ENCODE results near the gene MBD5.

MBD5 gene

DNA sequence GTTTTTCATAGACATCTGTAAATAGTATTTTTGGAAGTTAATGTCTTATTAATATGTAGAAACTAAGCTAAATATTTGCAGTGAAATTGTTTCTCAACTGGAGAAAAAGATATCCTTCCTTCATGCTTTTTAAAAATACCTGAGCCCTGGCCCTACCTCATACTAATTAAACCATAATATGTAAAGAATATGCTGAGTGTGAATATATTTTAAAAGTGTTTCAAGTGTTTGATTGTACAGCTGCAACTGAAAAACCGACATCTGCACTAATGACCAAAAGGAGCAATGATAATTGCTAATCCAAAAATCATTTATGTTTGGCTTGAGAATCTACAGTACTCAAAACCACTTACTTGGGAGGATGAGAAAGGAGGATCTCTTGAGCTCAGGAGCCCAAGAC is 156.7 kb downstream of the MBD5 start:
- TF ChIP-seq, protein P1, sequence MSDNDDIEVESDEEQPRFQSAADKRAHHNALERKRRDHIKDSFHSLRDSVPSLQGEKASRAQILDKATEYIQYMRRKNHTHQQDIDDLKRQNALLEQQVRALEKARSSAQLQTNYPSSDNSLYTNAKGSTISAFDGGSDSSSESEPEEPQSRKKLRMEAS (IDR thresholded peaks at IDR 0.05) = no peak
- TF ChIP-seq NFIC (IDR thresholded peaks at IDR 0.05) = no peak
- TF ChIP-seq CEBPB (IDR thresholded peaks at IDR 0.05) = no peak
- no peak for TF ChIP-seq YY1 (IDR thresholded peaks at IDR 0.05; ENCODE audit: low read depth)
- no peak for TF ChIP-seq TAF1 (IDR thresholded peaks at IDR 0.05; ENCODE audit: low read depth)
- TF ChIP-seq TEAD4 (IDR thresholded peaks at IDR 0.05) = no peak
- TF ChIP-seq RAD21 (IDR thresholded peaks at IDR 0.05; ENCODE audit: low read depth) = no peak
- no peak for TF ChIP-seq EP300 (IDR thresholded peaks at IDR 0.05; ENCODE audit: borderline replicate concordance)
- no peak for TF ChIP-seq TCF12 (IDR thresholded peaks at IDR 0.05; ENCODE audit: low read depth)
- TF ChIP-seq, protein P2, sequence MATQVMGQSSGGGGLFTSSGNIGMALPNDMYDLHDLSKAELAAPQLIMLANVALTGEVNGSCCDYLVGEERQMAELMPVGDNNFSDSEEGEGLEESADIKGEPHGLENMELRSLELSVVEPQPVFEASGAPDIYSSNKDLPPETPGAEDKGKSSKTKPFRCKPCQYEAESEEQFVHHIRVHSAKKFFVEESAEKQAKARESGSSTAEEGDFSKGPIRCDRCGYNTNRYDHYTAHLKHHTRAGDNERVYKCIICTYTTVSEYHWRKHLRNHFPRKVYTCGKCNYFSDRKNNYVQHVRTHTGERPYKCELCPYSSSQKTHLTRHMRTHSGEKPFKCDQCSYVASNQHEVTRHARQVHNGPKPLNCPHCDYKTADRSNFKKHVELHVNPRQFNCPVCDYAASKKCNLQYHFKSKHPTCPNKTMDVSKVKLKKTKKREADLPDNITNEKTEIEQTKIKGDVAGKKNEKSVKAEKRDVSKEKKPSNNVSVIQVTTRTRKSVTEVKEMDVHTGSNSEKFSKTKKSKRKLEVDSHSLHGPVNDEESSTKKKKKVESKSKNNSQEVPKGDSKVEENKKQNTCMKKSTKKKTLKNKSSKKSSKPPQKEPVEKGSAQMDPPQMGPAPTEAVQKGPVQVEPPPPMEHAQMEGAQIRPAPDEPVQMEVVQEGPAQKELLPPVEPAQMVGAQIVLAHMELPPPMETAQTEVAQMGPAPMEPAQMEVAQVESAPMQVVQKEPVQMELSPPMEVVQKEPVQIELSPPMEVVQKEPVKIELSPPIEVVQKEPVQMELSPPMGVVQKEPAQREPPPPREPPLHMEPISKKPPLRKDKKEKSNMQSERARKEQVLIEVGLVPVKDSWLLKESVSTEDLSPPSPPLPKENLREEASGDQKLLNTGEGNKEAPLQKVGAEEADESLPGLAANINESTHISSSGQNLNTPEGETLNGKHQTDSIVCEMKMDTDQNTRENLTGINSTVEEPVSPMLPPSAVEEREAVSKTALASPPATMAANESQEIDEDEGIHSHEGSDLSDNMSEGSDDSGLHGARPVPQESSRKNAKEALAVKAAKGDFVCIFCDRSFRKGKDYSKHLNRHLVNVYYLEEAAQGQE (IDR thresholded peaks at IDR 0.05; ENCODE audit: low read depth) = no peak
- no peak for TF ChIP-seq EGR1 (IDR thresholded peaks at IDR 0.05)
- no peak for TF ChIP-seq FOXM1 (IDR thresholded peaks at IDR 0.05; ENCODE audit: borderline replicate concordance, low read depth)
- TF ChIP-seq ZBTB7A (IDR thresholded peaks at IDR 0.05; ENCODE audit: low read depth) = no peak
- no peak for TF ChIP-seq CREB1 (IDR thresholded peaks at IDR 0.05; ENCODE audit: low read depth)

DNA sequence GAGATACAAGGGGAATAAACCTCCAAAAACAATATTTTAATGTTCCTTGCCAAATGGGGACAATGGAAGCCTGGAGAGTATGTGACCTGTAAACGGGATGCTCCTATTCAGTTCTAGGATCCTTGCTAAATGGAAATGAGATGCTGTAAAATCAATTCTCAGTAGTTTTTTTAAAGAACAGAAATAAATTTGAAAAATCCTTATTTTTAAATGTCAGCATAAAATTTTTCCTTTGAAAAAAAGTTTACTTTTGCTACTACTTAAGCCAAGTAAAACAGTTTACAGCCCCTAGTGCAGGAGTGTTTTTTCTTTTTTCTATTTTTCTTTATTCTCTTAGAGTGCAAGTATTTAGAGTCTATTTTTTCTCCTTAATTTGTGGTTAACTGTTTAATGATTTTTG is 158.8 kb downstream of the MBD5 start:
- no peak for TF ChIP-seq RAD21 (IDR thresholded peaks at IDR 0.05; ENCODE audit: low read depth)
- TF ChIP-seq, protein P3, sequence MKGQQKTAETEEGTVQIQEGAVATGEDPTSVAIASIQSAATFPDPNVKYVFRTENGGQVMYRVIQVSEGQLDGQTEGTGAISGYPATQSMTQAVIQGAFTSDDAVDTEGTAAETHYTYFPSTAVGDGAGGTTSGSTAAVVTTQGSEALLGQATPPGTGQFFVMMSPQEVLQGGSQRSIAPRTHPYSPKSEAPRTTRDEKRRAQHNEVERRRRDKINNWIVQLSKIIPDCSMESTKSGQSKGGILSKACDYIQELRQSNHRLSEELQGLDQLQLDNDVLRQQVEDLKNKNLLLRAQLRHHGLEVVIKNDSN (IDR thresholded peaks at IDR 0.05) = no peak

DNA sequence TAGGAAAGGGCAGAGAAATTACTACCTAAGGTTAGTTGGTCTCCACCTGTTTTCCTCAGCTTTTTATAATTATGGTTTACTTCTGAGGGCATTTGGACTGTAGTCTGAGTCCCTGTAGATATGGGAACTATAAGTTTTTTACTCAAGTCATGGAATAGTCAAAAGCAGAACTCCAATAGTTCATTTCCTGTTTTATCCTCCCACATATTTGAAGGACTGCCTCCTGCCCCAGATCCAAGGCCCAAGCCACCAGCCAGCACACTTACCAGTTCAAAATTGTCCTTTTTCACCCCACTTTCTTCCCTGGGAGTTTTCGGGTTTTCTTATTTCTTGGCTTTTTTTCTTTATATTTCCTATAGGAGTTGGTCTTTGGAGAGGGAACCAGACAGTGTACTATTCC is 164.1 kb downstream of the MBD5 start:
- TF ChIP-seq NFIC (IDR thresholded peaks at IDR 0.05) = no peak
- TF ChIP-seq FOXM1 (IDR thresholded peaks at IDR 0.05; ENCODE audit: borderline replicate concordance, low read depth) = no peak
- TF ChIP-seq TEAD4 (IDR thresholded peaks at IDR 0.05) = no peak
- TF ChIP-seq EP300 (IDR thresholded peaks at IDR 0.05; ENCODE audit: borderline replicate concordance) = no peak
- no peak for TF ChIP-seq TAF1 (IDR thresholded peaks at IDR 0.05; ENCODE audit: low read depth)
- no peak for TF ChIP-seq CEBPB (IDR thresholded peaks at IDR 0.05)
- no peak for TF ChIP-seq CREB1 (IDR thresholded peaks at IDR 0.05; ENCODE audit: low read depth)
- TF ChIP-seq, protein P3 (IDR thresholded peaks at IDR 0.05) = no peak

DNA sequence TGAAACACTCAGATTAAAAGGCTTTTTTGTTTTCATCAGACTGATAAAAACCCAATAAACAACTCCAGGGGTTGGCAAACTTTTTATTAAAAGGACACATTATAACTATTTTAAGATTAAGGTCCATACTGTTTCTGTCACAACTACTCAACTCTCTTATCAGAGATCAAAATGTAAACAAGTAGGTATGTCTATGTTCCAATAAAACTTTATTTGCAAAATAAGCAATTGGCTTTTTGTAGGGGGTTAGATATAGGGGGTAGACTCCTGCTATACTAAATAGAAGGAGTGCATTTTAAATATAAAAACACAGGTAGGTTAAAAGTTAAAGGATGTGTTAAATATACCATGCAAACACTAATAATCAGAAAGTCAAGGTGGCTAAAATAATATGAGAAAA is 174.0 kb downstream of the MBD5 start:
- no peak for TF ChIP-seq TAF1 (IDR thresholded peaks at IDR 0.05; ENCODE audit: low read depth)
- no peak for TF ChIP-seq EP300 (IDR thresholded peaks at IDR 0.05; ENCODE audit: borderline replicate concordance)
- TF ChIP-seq, protein P3 (IDR thresholded peaks at IDR 0.05) = no peak
- TF ChIP-seq CEBPB (IDR thresholded peaks at IDR 0.05) = no peak
- no peak for TF ChIP-seq YY1 (IDR thresholded peaks at IDR 0.05; ENCODE audit: low read depth)
- TF ChIP-seq ZBTB7A (IDR thresholded peaks at IDR 0.05; ENCODE audit: low read depth) = no peak
- TF ChIP-seq TCF12 (IDR thresholded peaks at IDR 0.05; ENCODE audit: low read depth) = no peak
- TF ChIP-seq, protein P1 (IDR thresholded peaks at IDR 0.05) = no peak
- no peak for TF ChIP-seq EGR1 (IDR thresholded peaks at IDR 0.05)
- TF ChIP-seq NFIC (IDR thresholded peaks at IDR 0.05) = no peak
- TF ChIP-seq, protein P2 (IDR thresholded peaks at IDR 0.05; ENCODE audit: low read depth) = no peak

DNA sequence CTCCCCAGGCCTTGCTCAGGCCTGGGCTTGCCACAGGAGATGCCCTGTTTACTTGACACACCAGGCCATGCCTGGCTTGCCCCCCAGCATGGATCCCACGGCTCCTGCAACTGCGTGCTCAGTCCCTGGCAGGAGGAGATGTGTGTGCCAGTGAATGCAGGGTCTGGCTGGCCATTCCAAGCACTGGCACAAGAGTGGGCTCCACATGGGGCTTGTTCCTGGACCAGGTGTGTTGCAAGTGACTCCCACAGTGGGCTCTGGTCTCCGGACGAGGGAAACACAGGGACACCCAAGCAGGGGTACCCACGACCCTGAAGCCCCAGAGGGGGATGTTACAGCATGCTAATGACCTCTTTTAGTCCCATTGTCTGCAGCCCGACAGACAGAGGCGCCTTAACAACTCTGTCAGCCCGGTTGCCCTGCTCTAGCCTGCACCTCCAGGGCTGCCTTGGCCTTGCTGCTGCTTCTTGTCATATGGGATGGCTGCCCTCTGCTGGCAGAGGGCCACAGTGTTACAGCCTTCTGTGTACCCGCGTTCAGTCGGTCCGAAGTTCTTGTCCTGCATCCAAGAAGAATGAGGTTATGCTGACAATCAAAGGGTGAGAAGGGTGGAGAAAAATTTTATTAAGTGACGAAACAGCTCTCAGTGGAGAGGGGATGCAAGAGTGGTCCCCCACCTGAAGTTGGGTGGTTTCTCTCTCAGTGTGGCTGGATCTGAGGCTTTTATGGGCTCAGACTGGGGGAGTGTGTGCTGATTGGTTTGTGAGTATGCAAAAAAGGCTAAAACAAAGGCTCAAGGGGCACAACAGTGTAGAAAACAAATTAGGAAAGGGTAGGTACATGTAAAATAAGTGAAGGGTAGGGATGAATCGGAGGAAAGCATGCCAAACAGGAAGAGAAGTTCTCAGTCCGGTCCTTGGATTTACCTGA is 180.4 kb downstream of the MBD5 start:
- TF ChIP-seq EP300 (IDR thresholded peaks at IDR 0.05; ENCODE audit: borderline replicate concordance) (no peak), RAD21 (IDR thresholded peaks at IDR 0.05; ENCODE audit: low read depth) (peak; percentile 60)

DNA sequence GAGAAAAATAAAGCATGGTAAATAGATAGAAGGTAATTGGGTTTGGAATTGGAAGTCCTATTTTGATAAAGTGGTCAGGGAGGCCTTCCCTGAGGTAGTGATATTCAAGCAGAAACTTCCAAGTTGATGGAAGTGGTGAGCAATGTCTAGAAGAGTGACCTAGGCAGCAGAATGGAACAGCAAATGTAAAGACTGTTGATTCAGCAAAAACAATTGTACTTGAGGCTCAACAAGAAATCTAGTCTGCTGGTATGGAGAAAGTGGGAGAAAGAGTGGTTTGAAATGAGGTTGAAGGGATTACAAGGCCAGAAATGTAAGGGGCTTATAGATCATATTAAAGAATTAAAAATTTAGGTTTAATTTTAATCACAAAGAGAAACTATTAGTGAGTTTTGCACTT is 181.3 kb downstream of the MBD5 start:
- TF ChIP-seq CEBPB (IDR thresholded peaks at IDR 0.05) (no peak), EP300 (IDR thresholded peaks at IDR 0.05; ENCODE audit: borderline replicate concordance) (no peak), YY1 (IDR thresholded peaks at IDR 0.05; ENCODE audit: low read depth) (no peak), FOXM1 (IDR thresholded peaks at IDR 0.05; ENCODE audit: borderline replicate concordance, low read depth) (no peak), TCF12 (IDR thresholded peaks at IDR 0.05; ENCODE audit: low read depth) (no peak), ZBTB7A (IDR thresholded peaks at IDR 0.05; ENCODE audit: low read depth) (no peak), TAF1 (IDR thresholded peaks at IDR 0.05; ENCODE audit: low read depth) (no peak), RAD21 (IDR thresholded peaks at IDR 0.05; ENCODE audit: low read depth) (no peak)
- TF ChIP-seq, protein P1 (IDR thresholded peaks at IDR 0.05) = no peak
- TF ChIP-seq, protein P3 (IDR thresholded peaks at IDR 0.05) = no peak
